ENCODE results near the gene HIGD2B. TPM values are rescaled to one million over a fixed set of nuclear protein-coding genes. Genes with fewer than 3 reads are reported as not detected.
"Not testable (repeated sequence)": the region's sequence is repeated elsewhere in the genome, so short reads cannot be mapped to it uniquely, and the experiment has no call there.

The HIGD2B gene
- under 1 TPM in 1 of 2 experiments, not detected in 1; 0.20 TPM for total RNA-seq

GRCh38 chr15:72685925-72686794 lies at the start of gene HIGD2B, which contains the start of gene BBS4:
Gene HIGD2B (minus strand): TSS chr15:72686182. CDS start chr15:72676374, 9,808 bp downstream.
Gene BBS4 (plus strand): TSS chr15:72686207. CDS start chr15:72686228, 21 bp downstream.
- Mint-ChIP-seq H3K4me3 (peak within 1 kb of the TSS; percentile 88), H3K4me1 (peaks cover 17% of the 10 kb centered on the region), H3K27me3 (no peaks in the 10 kb centered on the region), H3K36me3 (ENCODE audit: low read depth) (no peaks in the 10 kb centered on the region), H3K9me3 (no peaks in the 10 kb centered on the region), H3K27ac (peak within 1 kb of the TSS; percentile 85)
- ChIA-PET CTCF (interaction anchor here (0.5 to 1.9 kb wide), 8 partner anchors 13 to 459 kb away, joined by 3 to 6 read pairs (median 4); no protein-coding TSS in a partner anchor), POLR2A (interaction anchor here (0.6 to 1.5 kb wide), 9 partner anchors 8 to 456 kb away, joined by 3 to 5 read pairs (median 3); partner anchors contain the start of gene PKM)
- DNase-seq = peak; percentile 91

DNA sequence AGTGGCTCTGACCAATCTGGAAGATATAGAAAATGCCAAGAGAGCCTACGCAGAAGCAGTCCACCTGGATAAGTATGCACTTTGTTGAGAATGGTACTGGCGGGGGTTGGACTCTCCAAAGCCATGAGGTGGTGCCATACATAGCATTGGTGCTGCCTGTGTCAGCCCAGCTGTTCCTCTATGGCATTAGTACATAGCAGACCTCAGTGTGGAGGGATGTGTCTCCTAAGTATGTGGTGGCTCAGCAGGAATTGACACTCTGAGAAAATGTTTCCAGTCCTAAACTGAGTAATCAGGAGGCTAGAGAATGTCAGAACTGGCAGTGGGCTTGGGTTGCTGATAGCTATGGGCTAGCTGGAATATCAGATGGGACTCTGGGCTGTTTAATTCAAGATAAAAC lies 49.1 kb upstream of the HIGD2B start:
- no peak for DNase-seq
- ChIA-PET CTCF (interaction anchor here (0.7 to 7.8 kb wide), 2 partner anchors 12 to 14 kb away, joined by 4 to 39 read pairs; no protein-coding TSS in a partner anchor), POLR2A (interaction anchor here (1.0 to 1.2 kb wide), 3 partner anchors 11 to 48 kb away, joined by 3 read pairs; partner anchors contain the start of gene ADPGK)
- H3K9me3 Mint-ChIP-seq = peaks cover 3% of the 10 kb centered on the region
- H3K4me1 Mint-ChIP-seq = peaks cover 42% of the 10 kb centered on the region
- no peaks in the 10 kb centered on the region for H3K27me3 Mint-ChIP-seq
- no peak overlapping the region for H3K27ac Mint-ChIP-seq
- peaks cover 68% of the 10 kb centered on the region for H3K36me3 Mint-ChIP-seq (ENCODE audit: low read depth)
- no peak overlapping the region for H3K4me3 Mint-ChIP-seq

- peaks cover 60% of the 10 kb centered on the region for H3K36me3 Mint-ChIP-seq (ENCODE audit: low read depth)
- H3K27me3 Mint-ChIP-seq = no peaks in the 10 kb centered on the region
- H3K9me3 Mint-ChIP-seq = peaks cover 3% of the 10 kb centered on the region
- no peak overlapping the region for H3K27ac Mint-ChIP-seq
- no peak for DNase-seq
- ChIA-PET POLR2A (interaction anchor here (0.8 to 1.2 kb wide), 3 partner anchors 10 to 49 kb away, joined by 3 to 4 read pairs (median 3); partner anchors contain the start of gene ADPGK), CTCF (interaction anchor here (1.4 to 7.8 kb wide), 2 partner anchors 11 to 63 kb away, joined by 3 to 39 read pairs; no protein-coding TSS in a partner anchor)
- no peak overlapping the region for H3K4me3 Mint-ChIP-seq
- H3K4me1 Mint-ChIP-seq = peaks cover 32% of the 10 kb centered on the region
Observed at GRCh38 chr15:72733941-72734738, 48.2 kb upstream of the HIGD2B start.

GRCh38 chr15:72732516-72732915 lies 46.5 kb upstream of the HIGD2B start:
- ChIA-PET POLR2A (interaction anchor here (1.5 kb wide), 1 partner anchor 50 kb away, joined by 4 read pairs; no protein-coding TSS in a partner anchor), CTCF (interaction anchor here (1.2 to 7.8 kb wide), 4 partner anchors 10 to 20 kb away, joined by 3 to 39 read pairs (median 4); no protein-coding TSS in a partner anchor)
- Mint-ChIP-seq H3K36me3 (ENCODE audit: low read depth) (peaks cover 47% of the 10 kb centered on the region), H3K9me3 (no peaks in the 10 kb centered on the region), H3K4me3 (no peak overlapping the region), H3K27me3 (no peaks in the 10 kb centered on the region), H3K4me1 (peaks cover 20% of the 10 kb centered on the region), H3K27ac (no peak overlapping the region)
- no peak for DNase-seq

DNA sequence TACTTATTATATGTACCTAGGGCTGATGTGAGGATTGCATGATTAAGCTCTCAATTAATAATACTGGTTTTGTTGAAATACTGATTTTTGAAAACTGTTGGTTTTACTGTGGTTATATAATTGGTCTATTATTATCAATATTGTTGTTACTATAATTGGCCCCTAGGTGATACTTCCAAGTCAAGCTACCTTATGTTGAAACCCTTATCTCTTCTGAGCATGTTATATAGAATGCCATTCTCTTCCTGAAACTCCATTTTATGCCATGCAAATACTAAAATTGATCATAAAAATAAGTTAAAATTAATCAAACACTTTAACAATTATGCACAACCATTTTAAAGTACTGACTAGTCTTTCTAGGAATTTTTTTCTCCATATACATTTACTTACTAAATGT lies 46.1 kb upstream of the HIGD2B start:
- ChIA-PET POLR2A (interaction anchor here (1.5 kb wide), 1 partner anchor 50 kb away, joined by 4 read pairs; no protein-coding TSS in a partner anchor), CTCF (interaction anchor here (1.2 to 7.8 kb wide), 4 partner anchors 9 to 20 kb away, joined by 3 to 39 read pairs (median 4); no protein-coding TSS in a partner anchor)
- no peaks in the 10 kb centered on the region for H3K27me3 Mint-ChIP-seq
- peaks cover 42% of the 10 kb centered on the region for H3K36me3 Mint-ChIP-seq (ENCODE audit: low read depth)
- no peak overlapping the region for H3K4me3 Mint-ChIP-seq
- H3K9me3 Mint-ChIP-seq = no peaks in the 10 kb centered on the region
- peaks cover 17% of the 10 kb centered on the region for H3K4me1 Mint-ChIP-seq
- no peak overlapping the region for H3K27ac Mint-ChIP-seq
- no peak for DNase-seq

DNA sequence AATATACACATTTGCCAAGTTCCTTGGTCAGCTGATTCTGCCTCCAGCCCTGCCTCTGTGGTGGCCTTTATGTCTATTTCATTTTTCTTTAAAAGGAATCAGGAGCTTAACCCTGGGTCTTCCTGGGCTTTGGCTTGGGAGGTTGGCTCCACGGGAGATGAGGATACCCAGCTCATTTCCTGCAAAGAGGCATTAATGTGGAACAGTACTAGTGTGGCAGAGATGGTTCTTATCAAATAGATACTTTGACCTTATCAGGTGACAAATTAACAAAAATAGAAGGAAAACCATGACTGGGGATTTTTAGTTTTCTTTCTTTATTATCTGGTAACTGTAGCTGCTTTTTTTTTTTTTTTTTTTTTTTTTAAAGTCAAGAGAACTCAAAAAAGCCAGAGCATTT lies 42.8 kb upstream of the HIGD2B start:
- H3K27me3 Mint-ChIP-seq = no peaks in the 10 kb centered on the region
- H3K4me3 Mint-ChIP-seq = no peak overlapping the region
- peaks cover 16% of the 10 kb centered on the region for H3K36me3 Mint-ChIP-seq (ENCODE audit: low read depth)
- ChIA-PET CTCF (no interaction called here), POLR2A (interaction anchor here (2.2 kb wide), 1 partner anchor 11 kb away, joined by 7 read pairs; no protein-coding TSS in a partner anchor)
- H3K27ac Mint-ChIP-seq = no peak overlapping the region
- H3K9me3 Mint-ChIP-seq = no peaks in the 10 kb centered on the region
- no peak for DNase-seq
- peaks cover 5% of the 10 kb centered on the region for H3K4me1 Mint-ChIP-seq

GRCh38 chr15:72728249-72728648 lies 42.3 kb upstream of the HIGD2B start:
- DNase-seq, H3K4me3 Mint-ChIP-seq, H3K27ac Mint-ChIP-seq, H3K4me1 Mint-ChIP-seq, H3K9me3 Mint-ChIP-seq, H3K27me3 Mint-ChIP-seq: not testable (repeated sequence)
- H3K36me3 Mint-ChIP-seq (ENCODE audit: low read depth) = peaks cover 11% of the 10 kb centered on the region
- POLR2A ChIA-PET = interaction anchor here (2.2 kb wide), 1 partner anchor 12 kb away, joined by 7 read pairs; no protein-coding TSS in a partner anchor
- CTCF ChIA-PET = interaction anchor here (1.4 kb wide), 1 partner anchor 12 kb away, joined by 3 read pairs; no protein-coding TSS in a partner anchor

- Mint-ChIP-seq H3K36me3 (ENCODE audit: low read depth) (peaks cover 6% of the 10 kb centered on the region), H3K9me3 (no peaks in the 10 kb centered on the region), H3K27ac (no peak overlapping the region), H3K27me3 (no peaks in the 10 kb centered on the region), H3K4me3 (no peak overlapping the region), H3K4me1 (peaks cover 1% of the 10 kb centered on the region)
- ChIA-PET POLR2A (interaction anchor here (1.2 kb wide), 1 partner anchor 9 kb away, joined by 3 read pairs; no protein-coding TSS in a partner anchor), CTCF (interaction anchor here (1.4 kb wide), 1 partner anchor 13 kb away, joined by 3 read pairs; no protein-coding TSS in a partner anchor)
- DNase-seq = no peak
Observed at GRCh38 chr15:72727154-72727553, 41.2 kb upstream of the HIGD2B start.

DNA sequence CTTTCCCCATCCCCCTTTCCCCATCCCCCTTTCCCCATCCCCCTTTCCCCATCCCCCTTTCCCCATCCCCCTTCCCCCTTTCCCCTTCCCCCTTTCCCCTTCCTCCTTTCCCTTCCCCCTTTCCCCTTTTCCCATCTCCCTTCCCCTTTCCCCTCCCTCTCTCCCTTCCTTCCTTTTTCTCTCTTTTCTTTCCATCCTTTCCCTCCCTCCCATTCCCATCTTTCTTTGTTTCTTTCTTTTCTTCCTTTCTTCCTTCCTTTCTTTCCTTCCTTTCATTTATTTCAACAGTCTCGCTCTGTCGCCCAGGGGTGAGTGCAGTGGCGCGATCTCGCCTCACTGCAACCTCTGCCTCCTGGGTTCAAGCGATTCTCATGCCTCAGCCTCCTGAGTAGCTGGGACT lies 39.9 kb upstream of the HIGD2B start:
- H3K9me3 Mint-ChIP-seq; H3K4me1 Mint-ChIP-seq; DNase-seq; H3K4me3 Mint-ChIP-seq; CTCF ChIA-PET; H3K27me3 Mint-ChIP-seq; POLR2A ChIA-PET; H3K36me3 Mint-ChIP-seq (ENCODE audit: low read depth); H3K27ac Mint-ChIP-seq: not testable (repeated sequence)

DNA sequence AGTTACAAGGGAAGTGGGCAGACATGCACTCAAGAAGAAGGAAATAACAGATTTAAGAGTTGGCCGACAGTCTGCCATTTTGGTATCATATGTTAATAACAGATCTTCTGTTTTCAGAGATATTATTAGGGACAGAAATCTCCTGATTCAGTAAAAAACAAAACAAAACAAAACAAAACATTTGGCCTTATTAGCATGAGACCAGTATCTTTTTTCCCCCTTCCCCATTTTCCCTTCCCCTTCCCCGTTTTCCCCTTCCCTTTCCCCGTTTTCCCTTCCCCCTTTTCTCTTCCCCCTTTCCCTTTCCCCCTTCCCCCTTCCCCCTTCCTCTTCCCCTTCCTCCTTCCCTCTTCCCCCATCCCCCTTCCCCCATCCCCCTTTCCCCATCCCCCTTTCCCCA lies 39.5 kb upstream of the HIGD2B start:
- ChIA-PET CTCF (no interaction called here), POLR2A (no interaction called here)
- DNase-seq = no peak
- Mint-ChIP-seq H3K27me3 (no peaks in the 10 kb centered on the region), H3K4me3 (no peak overlapping the region), H3K36me3 (ENCODE audit: low read depth) (no peaks in the 10 kb centered on the region), H3K9me3 (no peaks in the 10 kb centered on the region), H3K27ac (no peak overlapping the region), H3K4me1 (peaks cover 1% of the 10 kb centered on the region)

- H3K4me3 Mint-ChIP-seq = no peak overlapping the region
- DNase-seq = no peak
- H3K36me3 Mint-ChIP-seq (ENCODE audit: low read depth) = no peaks in the 10 kb centered on the region
- POLR2A ChIA-PET = interaction anchor here (1.1 kb wide), 1 partner anchor 11 kb away, joined by 3 read pairs; no protein-coding TSS in a partner anchor
- peaks cover 1% of the 10 kb centered on the region for H3K4me1 Mint-ChIP-seq
- no peak overlapping the region for H3K27ac Mint-ChIP-seq
- CTCF ChIA-PET = interaction anchor here (0.5 to 3.6 kb wide), 4 partner anchors 10 to 973 kb away, joined by 3 to 39 read pairs (median 4); no protein-coding TSS in a partner anchor
- H3K9me3 Mint-ChIP-seq = no peaks in the 10 kb centered on the region
- no peaks in the 10 kb centered on the region for H3K27me3 Mint-ChIP-seq
Observed at GRCh38 chr15:72724028-72724427, 38.0 kb upstream of the HIGD2B start.

GRCh38 chr15:72722071-72722696 lies 36.2 kb upstream of the HIGD2B start:
- Mint-ChIP-seq H3K4me1 (peaks cover 1% of the 10 kb centered on the region), H3K4me3 (no peak overlapping the region), H3K27me3 (no peaks in the 10 kb centered on the region), H3K9me3 (no peaks in the 10 kb centered on the region), H3K27ac (no peak overlapping the region), H3K36me3 (ENCODE audit: low read depth) (peaks cover 9% of the 10 kb centered on the region)
- DNase-seq = peak; percentile 77
- ChIA-PET POLR2A (interaction anchor here (0.7 to 1.5 kb wide), 4 partner anchors 26 to 63 kb away, joined by 3 to 4 read pairs (median 4); partner anchors contain the start of gene ADPGK), CTCF (interaction anchor here (0.5 to 3.6 kb wide), 40 partner anchors 8 to 552 kb away, joined by 3 to 39 read pairs (median 4); partner anchors contain the start of genes BBS4 and HIGD2B)

Data from activated CD4-positive, alpha-beta memory T cell treated with anti-CD3 and anti-CD28 coated beads, Interleukin-2, amount 10 ng/mL, durations not matched to agents 7 days and 5 days (primary cell).